IMR-90 (cell line): ENCODE results near the gene SLC35B2. TPM values are rescaled to one million over a fixed set of nuclear protein-coding genes. Genes with fewer than 3 reads are reported as not detected.

Experiments
- ATAC-seq: fragments of 200-7000 bp; cut with Tn5 transposase; 2 replicates; pipeline ENCODE4 v1.9.1; 2020; ENCODE audit warnings: low read depth, mild to moderate bottlenecking, moderate library complexity
- BruUV-seq: library from RNA; stranded (reverse); fragments of 400-500 nt; replicated peaks from 2 replicates; lab custom pipeline; 2021; lab: Mats Ljungman, UMichigan
- CTCF ChIA-PET: fragments of 300-600 bp; formaldehyde crosslinking; extraction: SDS; loops from one replicate; lab custom pipeline; 2021; ENCODE audit warnings: antibody characterized with exemption; lab: Yijun Ruan, JAX
- POLR2A ChIA-PET: fragments of 300-600 bp; sonication (Branson Sonifier 250); formaldehyde crosslinking; loops from one replicate; lab custom pipeline; 2022; ENCODE audit warnings: antibody characterized with exemption; ENCODE audit not compliant: unreplicated experiment; lab: Charles Lee
- DNase-seq: peaks from one replicate; pipeline ENCODE4 v3.0.0; 2013
- H2AFZ ChIP-seq: replicated peaks from 2 replicates; pipeline ENCODE3; 2013; ENCODE audit warnings: low read length, mild to moderate bottlenecking; ENCODE audit not compliant: poor library complexity
- H2AK5ac ChIP-seq: 2 replicates; pipeline ENCODE4 v1.6.1; 2013; ENCODE audit warnings: low read depth, low read length, inconsistent platforms
- H2AK9ac ChIP-seq: replicated peaks from 2 replicates; pipeline ENCODE3; 2013; ENCODE audit warnings: mild to moderate bottlenecking, low read depth, low read length, moderate library complexity; ENCODE audit not compliant: poor library complexity
- H2BK120ac ChIP-seq: 2 replicates; pipeline ENCODE4 v1.6.1; 2013; ENCODE audit warnings: low read depth, low read length, inconsistent platforms
- H2BK15ac ChIP-seq: 3 replicates; pipeline ENCODE4 v1.6.1; 2013; ENCODE audit warnings: low read depth, low read length, inconsistent platforms
- H2BK20ac ChIP-seq: 2 replicates; pipeline ENCODE4 v1.6.1; 2013; ENCODE audit warnings: low read depth, mild to moderate bottlenecking, inconsistent platforms, low read length, moderate library complexity
- H2BK5ac ChIP-seq: 2 replicates; pipeline ENCODE4 v1.6.1; 2013; ENCODE audit warnings: mild to moderate bottlenecking, low read depth, low read length, inconsistent platforms; ENCODE audit not compliant: poor library complexity, severe bottlenecking
- H3K14ac ChIP-seq: replicated peaks from 2 replicates; pipeline ENCODE4 v1.6.1; 2013; ENCODE audit warnings: low read depth, low read length, inconsistent platforms
- H3K18ac ChIP-seq: 2 replicates; pipeline ENCODE4 v1.6.1; 2013; ENCODE audit warnings: low read depth, low read length, control low read depth
- H3K23ac ChIP-seq: 2 replicates; pipeline ENCODE4 v1.6.1; 2013; ENCODE audit warnings: low read depth, low read length, inconsistent platforms
- H3K27ac ChIP-seq: 2 replicates; pipeline ENCODE4 v1.5.1; 2013; ENCODE audit warnings: mild to moderate bottlenecking, control low read depth, low read length; ENCODE audit not compliant: insufficient read depth
- H3K27me3 ChIP-seq: 2 replicates; pipeline ENCODE4 v1.6.1; 2013; ENCODE audit warnings: low read length; ENCODE audit not compliant: control insufficient read depth, insufficient read depth
- H3K36me3 ChIP-seq: 2 replicates; pipeline ENCODE4 v1.6.1; 2013; ENCODE audit warnings: low read length, mixed read lengths; ENCODE audit not compliant: control insufficient read depth, insufficient read depth
- H3K4ac ChIP-seq: 2 replicates; pipeline ENCODE4 v1.6.1; 2013; ENCODE audit warnings: low read depth, low read length, inconsistent platforms
- H3K4me1 ChIP-seq: 2 replicates; pipeline ENCODE4 v1.6.1; 2013; ENCODE audit warnings: low read length, mixed read lengths; ENCODE audit not compliant: control insufficient read depth, insufficient read depth
- H3K4me2 ChIP-seq: 2 replicates; pipeline ENCODE4 v1.6.1; 2013; ENCODE audit warnings: low read depth, mild to moderate bottlenecking, control low read depth, low read length, moderate library complexity
- H3K4me3 ChIP-seq: 2 replicates; pipeline ENCODE4 v1.5.1; 2013; ENCODE audit warnings: low read depth, mild to moderate bottlenecking, control low read depth, low read length, moderate library complexity; ENCODE audit not compliant: insufficient read depth
- H3K56ac ChIP-seq: 2 replicates; pipeline ENCODE4 v1.6.1; 2013; ENCODE audit warnings: low read length, inconsistent platforms; ENCODE audit not compliant: insufficient read depth; ENCODE audit errors: extremely low read depth
- H3K79me1 ChIP-seq, 2 experiments: 2 replicates each; pipeline ENCODE4 v1.6.1; 2013; ENCODE audit warnings: low read length in 2 of 2, inconsistent platforms in 1 of 2, low read depth in 1 of 2
- H3K9ac ChIP-seq: 2 replicates; pipeline ENCODE4 v1.6.1; 2013; ENCODE audit warnings: low read depth, low read length, control low read depth
- H3K9me1 ChIP-seq: 2 replicates; pipeline ENCODE4 v1.6.1; 2013; ENCODE audit warnings: low read length, inconsistent platforms; ENCODE audit not compliant: insufficient read depth
- H3K9me3 ChIP-seq: 2 replicates; pipeline ENCODE4 v1.6.1; 2013; ENCODE audit warnings: low read length; ENCODE audit not compliant: control insufficient read depth, insufficient read depth
- H4K20me1 ChIP-seq: 2 replicates; pipeline ENCODE4 v1.6.1; 2013; ENCODE audit warnings: low read length, inconsistent platforms; ENCODE audit not compliant: insufficient read depth
- H4K5ac ChIP-seq: 2 replicates; pipeline ENCODE4 v1.6.1; 2013; ENCODE audit warnings: mild to moderate bottlenecking, low read depth, low read length, control low read depth
- H4K8ac ChIP-seq, 2 experiments: 2 replicates each; pipeline ENCODE4 v1.6.1; 2013; ENCODE audit warnings: low read depth in 2 of 2, low read length in 2 of 2, control low read depth in 1 of 2, inconsistent platforms in 1 of 2
- H4K91ac ChIP-seq: 2 replicates; pipeline ENCODE4 v1.6.1; 2013; ENCODE audit warnings: low read depth, low read length, inconsistent platforms; ENCODE audit not compliant: insufficient read depth
- BHLHE40 ChIP-seq: fragments of 150-350 bp; IDR thresholded peaks from 2 replicates; pipeline ENCODE4 v1.6.1; 2016; ENCODE audit warnings: mild to moderate bottlenecking, low read depth, low read length
- CEBPB ChIP-seq: IDR thresholded peaks from 2 replicates; pipeline ENCODE4 v1.6.1; 2012; ENCODE audit warnings: low read depth, low read length, improper control_type of control experiment
- CHD1 ChIP-seq: IDR thresholded peaks from 2 replicates; pipeline ENCODE4 v1.6.1; 2012; ENCODE audit warnings: low read depth, low read length, improper control_type of control experiment
- CTCF ChIP-seq: conservative IDR thresholded peaks from 2 replicates; pipeline ENCODE4 v1.5.1; 2012; ENCODE audit warnings: mild to moderate bottlenecking, low read depth, low read length, improper control_type of control experiment
- FOS ChIP-seq: fragments of 150-350 bp; IDR thresholded peaks from 2 replicates; pipeline ENCODE4 v1.6.1; 2016; ENCODE audit warnings: low read depth, low read length
- MAFK ChIP-seq: IDR thresholded peaks from 2 replicates; pipeline ENCODE4 v1.6.1; 2012; ENCODE audit warnings: low read depth, low read length, improper control_type of control experiment
- MAZ ChIP-seq: IDR thresholded peaks from 2 replicates; pipeline ENCODE4 v1.6.1; 2012; ENCODE audit warnings: low read depth, mild to moderate bottlenecking, low read length, improper control_type of control experiment, moderate library complexity, borderline replicate concordance
- MXI1 ChIP-seq: IDR thresholded peaks from 2 replicates; pipeline ENCODE4 v1.6.1; 2012; ENCODE audit warnings: low read depth, mild to moderate bottlenecking, low read length, moderate library complexity, borderline replicate concordance
- RCOR1 ChIP-seq: IDR thresholded peaks from 2 replicates; pipeline ENCODE4 v1.6.1; 2012; ENCODE audit warnings: mild to moderate bottlenecking, low read length, improper control_type of control experiment; ENCODE audit not compliant: insufficient replicate concordance
- SMC3 ChIP-seq: fragments of 150-350 bp; IDR thresholded peaks from 2 replicates; pipeline ENCODE4 v1.6.1; 2016; ENCODE audit warnings: low read depth, mild to moderate bottlenecking, antibody characterized with exemption, low read length, moderate library complexity
- WGBS, 2 experiments: methylation state at CpG; one replicate each; pipeline versions ENCODE4 v1.1.5 to v1.1.7; 2013; ENCODE audit warnings: missing lambda C conversion rate in 2 of 2; ENCODE audit not compliant: insufficient read length in 1 of 2; ENCODE audit errors: extremely low coverage in 2 of 2; 5-methylcytosine and 5-hydroxymethylcytosine counted together
- dilution Hi-C: fragments of 300-500 bp; cut with HindIII; formaldehyde crosslinking; loops from one replicate; pipeline ENCODE4 v1.14.3; 2018; ENCODE audit warnings: low sequenced_read_pairs; ENCODE audit not compliant: unreplicated experiment
- in situ Hi-C: fragments of 300-500 bp; cut with MboI; formaldehyde crosslinking; loops from 3 replicates; pipeline ENCODE4 v1.14.3; 2019; ENCODE audit warnings: low sequenced_read_pairs, inconsistent platforms, mixed read lengths
- intact Hi-C: fragments of 100-400 bp; cut with micrococcal nuclease; formaldehyde crosslinking; loops from 2 replicates; pipeline ENCODE4 v1.10.0; 2022
- polyA plus RNA-seq, 3 experiments: library from polyadenylated mRNA; depleted of rRNA; stranded (reverse); fragments of >200 nt; gene quantifications; 2 replicates each; pipeline ENCODE4 v1.2.3, GENCODE V29; 2012; ENCODE audit warnings: low replicate concordance in 1 of 3
- total RNA-seq: library from RNA; depleted of rRNA; stranded (reverse); fragments of >200 nt; gene quantifications from 2 replicates; pipeline ENCODE4 v1.2.3, GENCODE V29; 2012

The SLC35B2 gene
- total and polyA plus RNA-seq, 2 of the 4 experiments (the other 2 are of a cell fraction): 51.4 to 89.9 TPM

GRCh38 chr6:44291841-44292240, 34.5 kb upstream of the SLC35B2 start:
- Histone ChIP-seq H3K36me3 (no peaks in the 10 kb centered on the region), H2BK5ac (no peak overlapping the region), H3K9me3 (no peaks in the 10 kb centered on the region), H2AK5ac (no peak overlapping the region), H3K23ac (no peak overlapping the region), H3K9me1 (no peaks in the 10 kb centered on the region; the same call in 1 of the 2 replicates), H3K27me3 (peaks cover 63% of the 10 kb centered on the region), H4K91ac (no peak overlapping the region), H2AK9ac (no peak overlapping the region), H3K56ac (no peak overlapping the region), H3K4me1 (no peaks in the 10 kb centered on the region), H2BK120ac (no peak overlapping the region), H3K18ac (no peak overlapping the region), H2BK20ac (no peak overlapping the region), H4K8ac (no peak overlapping the region), H2AFZ (no peak overlapping the region), H2BK15ac (no peak overlapping the region), H3K79me1 (no peaks in the 10 kb centered on the region), H4K20me1 (no peaks in the 10 kb centered on the region), H3K4me3 (no peak overlapping the region), H3K4ac (no peak overlapping the region), H4K5ac (no peak overlapping the region), H3K9ac (no peak overlapping the region), H3K14ac (no peak overlapping the region), H3K4me2 (no peak overlapping the region), H3K27ac (no peak overlapping the region)
- no peak for TF ChIP-seq CHD1
- no peak for TF ChIP-seq MAFK
- no peak for TF ChIP-seq MAZ
- TF ChIP-seq MXI1: no peak
- no peak for TF ChIP-seq RCOR1
- TF ChIP-seq BHLHE40: no peak
- no peak for TF ChIP-seq CEBPB
- TF ChIP-seq FOS: no peak
- no peak for TF ChIP-seq SMC3
- no peak for TF ChIP-seq CTCF
- WGBS, 2 experiments: 25% methylated on average over 2 of the region's 4 CpGs; no CpG with 5 or more reads in 1 of the 2 experiments
- ATAC-seq: no peak
- in situ Hi-C loops: no loop called here
- DNase-seq: no peak
- dilution Hi-C loops: no loop called here
- intact Hi-C loops: no loop called here
- CTCF ChIA-PET: no interaction called here
- BruUV-seq: no TSS peak
- POLR2A ChIA-PET: interaction anchor here (0.5 kb wide), 1 partner anchor 16 kb away, joined by 3 read pairs; no protein-coding TSS in a partner anchor
